Measurements from ENCODE around the gene EIF4A2.
A peak's percentile ranks its signal among the peaks of the same experiment; 100 is the strongest.

The EIF4A2 gene

GRCh38 chr3:186783058-186783730 is at the start of gene EIF4A2:
Gene EIF4A2 (plus strand): TSS chr3:186783577. CDS start chr3:186783611, 34 bp downstream.
- Histone ChIP-seq H3K27me3 (ENCODE audit: control insufficient read depth, low read length) (peaks cover 3% of the 10 kb centered on the region; the same call in 1 of the 2 replicates), H3K4me1 (ENCODE audit: control insufficient read depth, low read length) (peaks cover 46% of the 10 kb centered on the region), H3K4me2 (ENCODE audit: low read length) (peak within 1 kb of the TSS; percentile 89), H3K27ac (ENCODE audit: low read depth, low read length) (peak within 1 kb of the TSS; percentile 94), H3K9me2 (replicated peaks; ENCODE audit: control insufficient read depth, low read length) (no peaks in the 10 kb centered on the region), H3K9me3 (ENCODE audit: control insufficient read depth, insufficient read depth, low read length) (no peaks in the 10 kb centered on the region), H3K79me2 (ENCODE audit: control insufficient read depth, low read length) (peaks cover 62% of the 10 kb centered on the region), H3K36me3 (ENCODE audit: control insufficient read depth, low read length) (peaks cover 56% of the 10 kb centered on the region), H4K20me1 (ENCODE audit: control insufficient read depth, insufficient read depth, low read depth, low read length) (peaks cover 45% of the 10 kb centered on the region), H3K4me3 (ENCODE audit: low read length) (peak within 1 kb of the TSS; percentile 94), H3F3A (ENCODE audit: control insufficient read depth, insufficient read depth) (peaks cover 64% of the 10 kb centered on the region)
- TF ChIP-seq EZH2phosphoT487 (IDR thresholded peaks at IDR 0.05; ENCODE audit: borderline replicate concordance, low read length): no peak
- TF ChIP-seq, protein P1, sequence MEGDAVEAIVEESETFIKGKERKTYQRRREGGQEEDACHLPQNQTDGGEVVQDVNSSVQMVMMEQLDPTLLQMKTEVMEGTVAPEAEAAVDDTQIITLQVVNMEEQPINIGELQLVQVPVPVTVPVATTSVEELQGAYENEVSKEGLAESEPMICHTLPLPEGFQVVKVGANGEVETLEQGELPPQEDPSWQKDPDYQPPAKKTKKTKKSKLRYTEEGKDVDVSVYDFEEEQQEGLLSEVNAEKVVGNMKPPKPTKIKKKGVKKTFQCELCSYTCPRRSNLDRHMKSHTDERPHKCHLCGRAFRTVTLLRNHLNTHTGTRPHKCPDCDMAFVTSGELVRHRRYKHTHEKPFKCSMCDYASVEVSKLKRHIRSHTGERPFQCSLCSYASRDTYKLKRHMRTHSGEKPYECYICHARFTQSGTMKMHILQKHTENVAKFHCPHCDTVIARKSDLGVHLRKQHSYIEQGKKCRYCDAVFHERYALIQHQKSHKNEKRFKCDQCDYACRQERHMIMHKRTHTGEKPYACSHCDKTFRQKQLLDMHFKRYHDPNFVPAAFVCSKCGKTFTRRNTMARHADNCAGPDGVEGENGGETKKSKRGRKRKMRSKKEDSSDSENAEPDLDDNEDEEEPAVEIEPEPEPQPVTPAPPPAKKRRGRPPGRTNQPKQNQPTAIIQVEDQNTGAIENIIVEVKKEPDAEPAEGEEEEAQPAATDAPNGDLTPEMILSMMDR (IDR thresholded peaks at IDR 0.05; ENCODE audit: low read depth, low read length, poor library complexity, severe bottlenecking): no peak

- Histone ChIP-seq H3F3A (ENCODE audit: control insufficient read depth, insufficient read depth) (no peaks in the 10 kb centered on the region), H3K79me2 (ENCODE audit: control insufficient read depth, low read length) (no peaks in the 10 kb centered on the region), H4K20me1 (ENCODE audit: control insufficient read depth, insufficient read depth, low read depth, low read length) (no peaks in the 10 kb centered on the region), H3K27ac (ENCODE audit: low read depth, low read length) (no peak overlapping the region), H3K36me3 (ENCODE audit: control insufficient read depth, low read length) (no peaks in the 10 kb centered on the region), H3K4me1 (ENCODE audit: control insufficient read depth, low read length) (0 out of 2 replicates have a peak, but pooled peaks cover 5% of the 10 kb centered on the region), H3K4me3 (ENCODE audit: low read length) (no peak overlapping the region), H3K9me3 (ENCODE audit: control insufficient read depth, insufficient read depth, low read length) (no peaks in the 10 kb centered on the region), H3K27me3 (ENCODE audit: control insufficient read depth, low read length) (0 out of 2 replicates have a peak, but pooled peaks cover 3% of the 10 kb centered on the region), H3K4me2 (ENCODE audit: low read length) (no peak overlapping the region), H3K9me2 (replicated peaks; ENCODE audit: control insufficient read depth, low read length) (no peaks in the 10 kb centered on the region)
- TF ChIP-seq, protein P1 (IDR thresholded peaks at IDR 0.05; ENCODE audit: low read depth, low read length, poor library complexity, severe bottlenecking): no peak
Measured at GRCh38 chr3:186742618-186743380, 40.6 kb upstream of the EIF4A2 start.

DNA sequence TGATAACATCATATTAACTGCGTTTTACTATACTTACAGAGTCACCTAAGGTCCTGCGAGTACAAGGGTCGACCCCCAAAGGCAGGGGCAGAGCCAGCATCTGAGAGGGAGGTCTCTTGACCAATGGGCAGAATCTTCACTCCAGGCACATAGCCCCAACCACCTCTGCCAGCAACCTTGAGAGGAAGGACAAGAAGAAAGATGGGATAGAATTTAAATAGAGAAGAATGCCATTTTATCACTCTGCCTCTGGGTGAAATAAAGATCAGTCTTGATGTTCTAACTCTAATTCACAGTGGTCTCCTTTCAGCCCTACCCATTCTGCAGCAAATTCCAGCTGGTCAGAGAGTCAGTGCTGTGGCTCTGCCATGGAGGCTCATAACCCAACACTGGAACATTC is 39.7 kb upstream of the EIF4A2 start:
- Histone ChIP-seq H3K36me3 (ENCODE audit: control insufficient read depth, low read length) (no peaks in the 10 kb centered on the region), H3K27me3 (ENCODE audit: control insufficient read depth, low read length) (0 out of 2 replicates have a peak, but pooled peaks cover 3% of the 10 kb centered on the region), H3K4me3 (ENCODE audit: low read length) (no peak overlapping the region), H3K9me3 (ENCODE audit: control insufficient read depth, insufficient read depth, low read length) (no peaks in the 10 kb centered on the region), H3K79me2 (ENCODE audit: control insufficient read depth, low read length) (no peaks in the 10 kb centered on the region), H4K20me1 (ENCODE audit: control insufficient read depth, insufficient read depth, low read depth, low read length) (no peaks in the 10 kb centered on the region), H3K4me2 (ENCODE audit: low read length) (no peak overlapping the region), H3K9me2 (replicated peaks; ENCODE audit: control insufficient read depth, low read length) (no peaks in the 10 kb centered on the region), H3K27ac (ENCODE audit: low read depth, low read length) (no peak overlapping the region), H3F3A (ENCODE audit: control insufficient read depth, insufficient read depth) (no peaks in the 10 kb centered on the region), H3K4me1 (ENCODE audit: control insufficient read depth, low read length) (0 out of 2 replicates have a peak, but pooled peaks cover 5% of the 10 kb centered on the region)
- no peak for TF ChIP-seq EZH2phosphoT487 (IDR thresholded peaks at IDR 0.05; ENCODE audit: borderline replicate concordance, low read length)
- TF ChIP-seq, protein P1 (IDR thresholded peaks at IDR 0.05; ENCODE audit: low read depth, low read length, poor library complexity, severe bottlenecking): no peak
